HG03064 (cell line): ENCODE results near the gene IRF7.
"Not testable (repeated sequence)": the region's sequence is repeated elsewhere in the genome, so short reads cannot be mapped to it uniquely, and the experiment has no call there.

ENCODE experiments used
- ATAC-seq: cut with Tn5 transposase; IDR thresholded peaks from one replicate; pipeline ENCODE4 v1.9.1; 2021; ENCODE audit warnings: low read depth; ENCODE audit not compliant: unreplicated experiment

Gene IRF7

GRCh38 chr11:615504-616319, at the start of gene IRF7:
Gene IRF7 (minus strand): TSS chr11:615950. CDS start chr11:615364, 586 bp downstream.
- peak; percentile 70 for ATAC-seq

GRCh38 chr11:665062-665703, 49.4 kb upstream of the IRF7 start:
- ATAC-seq = no peak

GRCh38 chr11:662689-663274, 47.0 kb upstream of the IRF7 start:
- no peak for ATAC-seq

GRCh38 chr11:660681-661444, 45.1 kb upstream of the IRF7 start:
- no peak for ATAC-seq

GRCh38 chr11:660281-660680, 44.5 kb upstream of the IRF7 start:
- no peak for ATAC-seq

- no peak for ATAC-seq
Measured at GRCh38 chr11:659532-660085, 43.9 kb upstream of the IRF7 start.

- ATAC-seq = no peak
Measured at GRCh38 chr11:657691-658126, 42.0 kb upstream of the IRF7 start.

- ATAC-seq = no peak
Measured at GRCh38 chr11:656866-657265, 41.1 kb upstream of the IRF7 start.

GRCh38 chr11:656426-656825, 40.7 kb upstream of the IRF7 start:
- no peak for ATAC-seq

- ATAC-seq = no peak
Measured at GRCh38 chr11:655036-655726, 39.4 kb upstream of the IRF7 start.

- ATAC-seq = not testable (repeated sequence)
Measured at GRCh38 chr11:654444-654843, 38.7 kb upstream of the IRF7 start.

- no peak for ATAC-seq
Measured at GRCh38 chr11:653837-654236, 38.1 kb upstream of the IRF7 start.

- ATAC-seq = not testable (repeated sequence)
Measured at GRCh38 chr11:653136-653535, 37.4 kb upstream of the IRF7 start.

- ATAC-seq = no peak
Measured at GRCh38 chr11:650482-650881, 34.7 kb upstream of the IRF7 start.

- not testable (repeated sequence) for ATAC-seq
Measured at GRCh38 chr11:647672-648158, 32.0 kb upstream of the IRF7 start.

- ATAC-seq = no peak
Measured at GRCh38 chr11:646214-646613, 30.5 kb upstream of the IRF7 start.

GRCh38 chr11:645536-645935, 29.8 kb upstream of the IRF7 start:
- no peak for ATAC-seq

GRCh38 chr11:643849-644738, 28.3 kb upstream of the IRF7 start:
- no peak for ATAC-seq

- ATAC-seq = no peak
Measured at GRCh38 chr11:643366-643765, 27.6 kb upstream of the IRF7 start.
